22Rv1 (cell line): ENCODE results near the gene FHOD1.

Experiments
- CTCF ChIP-seq: fragments of 450-650 bp; IDR thresholded peaks from 2 replicates; pipeline ENCODE4 v1.5.1; 2017; ENCODE audit warnings: mild to moderate bottlenecking
- ZFX ChIP-seq: fragments of 450-650 bp; IDR thresholded peaks from 2 replicates; pipeline ENCODE4 v1.6.1; 2017; ENCODE audit warnings: antibody characterized with exemption, borderline replicate concordance

DNA sequence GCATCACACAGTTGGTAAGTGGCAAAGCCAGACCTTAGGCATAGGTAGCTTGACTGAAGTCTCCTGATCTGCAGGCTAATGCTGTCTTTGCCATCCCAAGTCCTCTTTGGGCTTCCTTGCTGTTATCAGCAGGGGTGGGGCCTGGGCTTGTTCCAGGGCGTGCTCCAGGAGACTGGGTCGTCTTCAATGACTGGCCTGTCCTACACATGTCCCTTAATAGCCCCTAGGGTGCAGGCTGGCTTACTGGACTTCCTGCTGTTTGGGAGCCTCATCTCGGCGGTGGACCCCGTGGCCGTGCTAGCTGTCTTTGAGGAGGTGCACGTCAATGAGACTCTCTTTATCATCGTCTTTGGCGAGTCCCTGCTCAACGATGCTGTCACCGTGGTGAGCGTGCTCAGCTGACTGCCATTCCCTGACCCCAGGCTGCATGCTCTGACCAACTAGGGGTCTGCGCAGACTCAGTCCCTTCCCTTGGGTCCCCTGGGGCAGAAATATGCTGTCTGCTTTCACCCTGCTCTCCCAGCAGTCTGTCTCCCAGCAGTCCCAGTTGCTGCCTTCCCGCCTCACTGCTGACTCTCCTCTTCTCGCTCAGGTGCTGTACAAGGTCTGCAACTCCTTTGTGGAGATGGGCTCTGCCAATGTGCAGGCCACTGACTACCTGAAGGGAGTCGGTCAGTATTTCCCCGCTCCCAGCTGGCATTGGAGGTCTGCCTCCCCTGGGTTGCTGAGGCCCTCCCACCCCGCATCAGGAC lies 7.7 kb upstream of the FHOD1 start:
- TF ChIP-seq CTCF (no peak), ZFX (no peak)
